ENCODE results near the gene TRAM2. TPM values are rescaled to one million over a fixed set of nuclear protein-coding genes. Genes with fewer than 3 reads are reported as not detected.

TRAM2 gene
- total and polyA plus RNA-seq, 9 of the 15 experiments (the other 6 are each of a cell fraction or from before 2014, with no cell fraction given) = 2.6 to 13.3 (median 8.9) TPM

- H4K20me1 ChIP-seq (replicated peaks; ENCODE audit: control insufficient read depth, insufficient read depth, low read length) = no peaks in the 10 kb centered on the region
- no peak for DNase-seq (ENCODE audit: extremely low read depth in 1 of 4, low spot score in 3 of 4)
- no peak overlapping the region for H3K9ac ChIP-seq (ENCODE audit: insufficient read depth in 1 of 2, low read depth in 2 of 2, low read length in 2 of 2)
- 22% methylated on average over 3 of the region's 3 CpGs for WGBS (ENCODE audit: insufficient coverage, low coverage, missing lambda C conversion rate)
- intact Hi-C loops (cut with micrococcal nuclease) = no loop called here
- no peaks in the 10 kb centered on the region for H3K36me3 ChIP-seq (ENCODE audit: control insufficient read depth, insufficient read depth, low read length)
- H3K27ac ChIP-seq (ENCODE audit: extremely low read depth, low read depth, low read length) = no peak overlapping the region
- H3K4me3 ChIP-seq = no peak overlapping the region
- ChIA-PET POLR2A (no interaction called here), CTCF (ENCODE audit: low intra/inter-chr PET ratio) (no interaction called here)
- H3K9me3 ChIP-seq (replicated peaks; ENCODE audit: control insufficient read depth, insufficient read depth, low read depth, low read length) = no peaks in the 10 kb centered on the region
- H3K4me1 ChIP-seq (replicated peaks in 1 of 2; ENCODE audit: control insufficient read depth in 2 of 2, insufficient read depth in 2 of 2, low read length in 2 of 2) = peaks cover 0 to 1% of the 10 kb centered on the region in 2 experiments; a peak in 2 of 5 replicates
- in situ Hi-C loops (cut with MboI) = no loop called here
- no peaks in the 10 kb centered on the region; a peak in 1 of 5 replicates for H3K27me3 ChIP-seq (ENCODE audit: control insufficient read depth in 2 of 2, insufficient read depth in 2 of 2, low read length in 2 of 2)
- H3K9me1 ChIP-seq (ENCODE audit: control insufficient read depth, insufficient read depth, low read length) = no peaks in the 10 kb centered on the region
- FAIRE-seq = no peak
- peak; percentile 15; the same call in 1 of the 3 replicates for ATAC-seq
- no peak overlapping the region for H2AFZ ChIP-seq (ENCODE audit: low read depth, low read length)
- no peaks in the 10 kb centered on the region; the same call in 2 of the 3 replicates for H3K79me2 ChIP-seq (ENCODE audit: control insufficient read depth, insufficient read depth, low read length)
- no TSS peak for BruUV-seq (replicated peaks)
- no peak overlapping the region for H3K4me2 ChIP-seq (ENCODE audit: insufficient read depth, low read length)
- no peak for TF ChIP-seq RB1 (IDR thresholded peaks at IDR 0.05; ENCODE audit: low read depth)
- no peak for TF ChIP-seq TSC22D4 (tag; IDR thresholded peaks at IDR 0.05)
- TF ChIP-seq HMGN3 (IDR thresholded peaks at IDR 0.05; ENCODE audit: borderline replicate concordance, extremely low read depth, insufficient read length, low read depth, low read length) = no peak
- TF ChIP-seq KDM4B (IDR thresholded peaks at IDR 0.05; ENCODE audit: borderline replicate concordance in 2 of 2, low read depth in 1 of 2) = no peak
- TF ChIP-seq ZNF431 (CRISPR knock-in tag; IDR thresholded peaks at IDR 0.05) = no peak
- TF ChIP-seq HCFC1 (IDR thresholded peaks at IDR 0.05; ENCODE audit: low read depth, low read length) = no peak
- TF ChIP-seq ZBTB7A (IDR thresholded peaks at IDR 0.05; ENCODE audit: borderline replicate concordance, control insufficient read depth, low read depth, low read length) = no peak
- no peak for TF ChIP-seq ZBTB12 (CRISPR knock-in tag; IDR thresholded peaks at IDR 0.05)
- TF ChIP-seq GMEB1 (CRISPR knock-in tag; IDR thresholded peaks at IDR 0.05) = no peak
- TF ChIP-seq HDAC8 (tag; IDR thresholded peaks at IDR 0.05) = no peak
- TF ChIP-seq, protein P1, sequence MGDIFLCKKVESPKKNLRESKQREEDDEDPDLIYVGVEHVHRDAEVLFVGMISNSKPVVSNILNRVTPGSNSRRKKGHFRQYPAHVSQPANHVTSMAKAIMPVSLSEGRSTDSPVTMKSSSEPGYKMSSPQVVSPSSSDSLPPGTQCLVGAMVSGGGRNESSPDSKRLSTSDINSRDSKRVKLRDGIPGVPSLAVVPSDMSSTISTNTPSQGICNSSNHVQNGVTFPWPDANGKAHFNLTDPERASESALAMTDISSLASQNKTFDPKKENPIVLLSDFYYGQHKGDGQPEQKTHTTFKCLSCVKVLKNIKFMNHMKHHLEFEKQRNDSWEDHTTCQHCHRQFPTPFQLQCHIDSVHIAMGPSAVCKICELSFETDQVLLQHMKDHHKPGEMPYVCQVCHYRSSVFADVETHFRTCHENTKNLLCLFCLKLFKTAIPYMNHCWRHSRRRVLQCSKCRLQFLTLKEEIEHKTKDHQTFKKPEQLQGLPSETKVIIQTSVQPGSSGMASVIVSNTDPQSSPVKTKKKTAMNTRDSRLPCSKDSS (IDR thresholded peaks at IDR 0.05; ENCODE audit: low read depth, partially characterized antibody) = no peak
- TF ChIP-seq BRCA1 (IDR thresholded peaks at IDR 0.05) = no peak
- no peak for TF ChIP-seq BRCA1 (CRISPR knock-in tag; IDR thresholded peaks at IDR 0.05)
- TF ChIP-seq IRF1 (CRISPR knock-in tag; IDR thresholded peaks at IDR 0.05; ENCODE audit: borderline replicate concordance) = no peak
- TF ChIP-seq ZNF212 (CRISPR knock-in tag; IDR thresholded peaks at IDR 0.05) = no peak
Measured at GRCh38 chr6:52582446-52582845, 5.6 kb upstream of the TRAM2 start.
